Ramos (cell line): Measurements from ENCODE around the gene NINJ1.
"Not testable (repeated sequence)": the region's sequence is repeated elsewhere in the genome, so short reads cannot be mapped to it uniquely, and the experiment has no call there.

Experiments used
- in situ Hi-C: fragments of 300-500 bp; cut with MboI; formaldehyde crosslinking; loops from one replicate; pipeline ENCODE4 v1.14.3; 2022; ENCODE audit warnings: low sequenced_read_pairs; ENCODE audit not compliant: unreplicated experiment

Gene NINJ1

GRCh38 chr9:93110311-93110855 lies 23.7 kb downstream of the NINJ1 start:
- in situ Hi-C loops = no loop called here

GRCh38 chr9:93108291-93109041 lies 25.6 kb downstream of the NINJ1 start:
- in situ Hi-C loops = no loop called here

GRCh38 chr9:93107825-93108161 lies 26.3 kb downstream of the NINJ1 start:
- in situ Hi-C loops = no loop called here

GRCh38 chr9:93107151-93107824 lies 26.8 kb downstream of the NINJ1 start:
- in situ Hi-C loops = no loop called here

- in situ Hi-C loops = no loop called here
Measured at GRCh38 chr9:93105620-93106019, 28.4 kb downstream of the NINJ1 start.

- in situ Hi-C loops = not testable (repeated sequence)
Measured at GRCh38 chr9:93101086-93101485, 33.0 kb downstream of the NINJ1 start.

GRCh38 chr9:93100276-93100636 lies 33.8 kb downstream of the NINJ1 start:
- in situ Hi-C loops = no loop called here

- in situ Hi-C loops = no loop called here
Measured at GRCh38 chr9:93099551-93100275, 34.3 kb downstream of the NINJ1 start.

- in situ Hi-C loops = no loop called here
Measured at GRCh38 chr9:93098236-93098946, 35.7 kb downstream of the NINJ1 start.

- in situ Hi-C loops = no loop called here
Measured at GRCh38 chr9:93097511-93098201, 36.4 kb downstream of the NINJ1 start.

- in situ Hi-C loops = no loop called here
Measured at GRCh38 chr9:93096811-93097382, 37.2 kb downstream of the NINJ1 start.

GRCh38 chr9:93096131-93096802 lies 37.8 kb downstream of the NINJ1 start, which contains the start of gene CARD19:
Gene CARD19, plus strand, starts transcription at chr9:93096217. Its CDS starts 129 bp downstream, at chr9:93096346.
- in situ Hi-C loops = no loop called here

- in situ Hi-C loops = no loop called here
Measured at GRCh38 chr9:93095205-93096130, 38.6 kb downstream of the NINJ1 start.

- in situ Hi-C loops = no loop called here
Measured at GRCh38 chr9:93094658-93095204, 39.3 kb downstream of the NINJ1 start.

GRCh38 chr9:93093877-93094657 lies 40.0 kb downstream of the NINJ1 start:
- in situ Hi-C loops = no loop called here

GRCh38 chr9:93093127-93093876 lies 40.7 kb downstream of the NINJ1 start:
- in situ Hi-C loops = no loop called here
